Stimulated activated naive CD4-positive, alpha-beta T cell treated with Interleukin-2 at 50 U/mL for 16 hours (primary cell): ENCODE results near the gene ERVV-1.
"Not testable (repeated sequence)": the region's sequence is repeated elsewhere in the genome, so short reads cannot be mapped to it uniquely, and the experiment has no call there.

Experiments used
- DNase-seq: peaks from one replicate; lab custom pipeline; 2025; lab: John Stamatoyannopoulos, UW

Gene ERVV-1

GRCh38 chr19:53019684-53020083 lies 6.0 kb downstream of the ERVV-1 start:
- DNase-seq, result no peak

DNA sequence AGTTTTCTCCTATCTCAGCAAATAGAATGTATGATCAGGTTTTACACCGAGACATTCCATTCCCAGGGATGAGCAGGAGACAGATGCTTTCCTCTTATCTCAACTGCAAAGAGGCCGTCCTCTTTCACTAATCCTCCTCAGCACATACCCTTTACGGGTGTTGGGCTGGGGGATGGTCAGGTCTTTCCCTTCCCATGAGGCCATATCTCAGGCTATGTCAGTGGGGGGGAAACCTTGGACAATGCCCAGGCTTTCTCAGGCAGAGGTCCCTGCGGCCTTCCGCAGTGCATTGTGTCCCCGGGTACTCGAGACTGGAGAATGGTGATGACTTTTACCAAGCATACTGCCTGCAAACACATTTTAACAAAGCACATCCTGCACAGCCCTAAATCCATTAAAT lies 14.6 kb downstream of the ERVV-1 start:
- not testable (repeated sequence) for DNase-seq

DNA sequence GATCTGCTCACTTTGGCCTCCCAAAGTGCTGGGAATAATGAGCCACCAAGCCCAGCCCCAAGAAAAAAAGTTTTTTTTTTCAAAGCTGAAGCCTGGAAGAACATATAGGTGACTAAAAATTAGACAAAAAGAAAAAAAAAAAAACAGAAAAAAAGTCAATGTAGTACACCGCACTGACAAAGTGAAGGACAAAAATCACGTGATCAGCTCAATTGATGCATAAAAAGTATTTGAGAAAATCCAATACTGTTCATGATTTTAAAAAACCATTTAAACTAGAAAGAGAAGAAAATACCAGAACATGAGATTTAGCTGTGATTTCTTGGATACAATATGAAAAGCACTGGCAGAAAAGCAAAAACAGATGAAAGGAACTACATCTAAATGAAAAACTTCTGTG lies 20.3 kb downstream of the ERVV-1 start:
- DNase-seq, result no peak

DNA sequence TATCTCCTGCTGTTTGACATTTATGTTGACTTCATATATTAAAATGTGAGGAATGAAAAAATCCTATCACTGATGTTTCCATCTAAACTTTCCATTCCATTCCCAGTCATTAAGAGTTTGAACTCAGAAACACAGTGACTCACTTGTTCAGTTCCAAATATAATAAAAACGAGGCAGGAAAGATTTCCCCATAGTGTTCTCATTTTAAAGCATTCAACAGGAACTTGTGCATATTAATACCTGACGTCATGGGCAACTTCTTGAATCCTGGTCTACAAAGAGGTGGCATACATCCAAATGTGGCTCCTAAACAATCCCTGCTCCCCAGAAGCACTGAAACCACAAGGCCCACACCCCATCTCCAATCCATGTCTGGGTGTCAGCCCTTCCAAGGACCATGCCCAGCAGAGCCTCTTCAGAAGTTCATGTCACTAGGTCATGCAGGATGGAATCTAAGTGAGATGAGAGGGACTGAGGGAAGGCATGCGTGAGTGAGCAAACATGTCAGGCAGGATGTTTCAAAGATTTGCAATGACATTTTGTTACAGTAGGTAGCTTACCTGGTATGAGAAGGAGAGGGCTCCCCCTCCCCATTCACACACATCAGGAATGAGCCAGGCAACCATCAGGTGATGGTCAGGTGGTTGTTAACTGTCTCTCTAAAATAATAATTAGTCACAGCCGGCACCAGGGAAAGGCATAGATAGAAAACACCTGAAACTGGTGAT lies 21.4 kb downstream of the ERVV-1 start:
- DNase-seq, result no peak

DNA sequence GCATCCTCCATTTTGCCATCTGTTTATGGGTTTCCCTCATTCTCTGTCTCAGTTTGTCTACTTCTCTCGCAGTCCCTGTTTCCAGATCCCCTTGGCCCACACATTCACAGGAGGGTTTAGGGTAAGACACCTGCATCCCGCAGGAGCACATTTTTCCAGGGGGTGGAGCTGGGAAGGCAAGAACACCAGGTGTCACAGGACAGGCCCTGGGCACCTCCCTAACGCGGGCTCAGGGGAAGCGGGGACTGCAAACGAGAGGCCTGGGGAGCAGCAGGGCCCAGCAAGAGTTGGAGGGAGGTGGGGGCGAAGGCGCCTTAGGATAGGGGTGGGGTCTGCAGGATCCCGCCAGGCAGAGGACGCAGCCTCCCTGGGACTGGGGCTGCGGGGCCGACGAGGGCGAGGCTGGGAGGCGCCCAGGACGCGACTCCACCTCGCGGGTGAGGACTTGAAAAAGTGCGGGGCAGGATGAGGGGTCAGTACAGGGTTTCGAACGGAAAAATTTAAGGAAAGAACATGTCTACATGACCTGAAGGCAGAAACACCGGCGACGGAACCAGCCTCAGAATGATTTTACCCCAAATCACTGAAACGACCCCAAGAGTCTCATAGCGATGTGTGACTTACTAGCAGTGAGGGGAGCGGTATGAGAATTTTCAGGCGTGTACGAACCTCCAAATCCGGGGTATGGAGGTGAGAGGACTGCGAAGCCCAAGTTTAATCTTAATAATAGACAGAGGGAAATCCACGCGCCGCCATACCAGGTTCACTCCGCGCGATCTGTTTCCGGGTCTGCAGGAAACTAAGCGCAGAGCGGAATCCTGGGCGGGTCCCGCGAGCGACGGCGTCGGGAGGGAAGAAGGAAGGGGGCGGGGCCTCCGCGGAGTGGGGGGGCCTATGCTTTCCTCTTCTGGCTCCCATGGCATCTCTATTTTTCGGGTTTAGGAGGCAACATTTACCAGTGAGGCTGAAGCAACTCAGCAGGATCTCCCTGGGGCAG lies 23.7 kb downstream of the ERVV-1 start:
- no peak for DNase-seq

DNA sequence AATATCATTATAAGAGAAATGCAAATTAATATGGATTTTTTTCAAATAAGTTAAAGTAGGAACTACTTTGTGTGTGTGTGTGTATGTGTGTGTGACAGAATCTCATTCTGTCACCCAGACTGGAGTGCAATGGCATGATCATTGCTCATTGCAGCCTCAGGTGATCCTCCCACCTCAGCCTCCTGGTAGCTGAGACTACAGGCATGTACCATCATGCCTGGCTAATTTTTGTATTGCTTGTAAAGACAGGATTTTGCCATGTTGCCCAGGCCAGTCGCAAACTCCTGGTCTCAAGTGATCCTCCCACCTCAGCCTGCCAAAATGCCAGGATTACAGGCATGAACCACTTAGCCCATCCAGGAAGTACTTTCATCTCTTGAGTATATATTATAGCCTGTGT lies 27.6 kb downstream of the ERVV-1 start:
- DNase-seq, result no peak

GRCh38 chr19:53045536-53045935 lies 31.8 kb downstream of the ERVV-1 start:
- DNase-seq, result no peak

GRCh38 chr19:53047379-53047778 lies 33.7 kb downstream of the ERVV-1 start:
- DNase-seq, result no peak

DNA sequence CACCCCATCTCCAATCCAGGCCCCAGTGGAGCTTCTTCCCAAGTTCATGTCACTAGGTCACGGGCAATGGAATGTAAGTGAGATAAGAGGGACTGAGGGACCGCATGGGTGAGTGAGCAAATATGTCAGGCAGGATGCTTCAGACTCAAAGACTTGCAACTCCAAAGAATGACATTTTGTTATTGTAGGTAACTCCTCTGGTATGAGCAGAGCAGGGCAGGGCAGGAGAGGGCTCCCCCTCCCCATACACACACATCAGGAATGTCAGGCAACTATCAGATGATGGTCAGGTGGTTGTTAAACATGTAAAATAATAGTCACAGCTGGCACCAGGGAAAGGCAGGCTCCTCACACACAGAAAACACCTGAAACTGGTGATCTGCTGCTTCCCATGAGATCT lies 41.4 kb downstream of the ERVV-1 start:
- no peak for DNase-seq

DNA sequence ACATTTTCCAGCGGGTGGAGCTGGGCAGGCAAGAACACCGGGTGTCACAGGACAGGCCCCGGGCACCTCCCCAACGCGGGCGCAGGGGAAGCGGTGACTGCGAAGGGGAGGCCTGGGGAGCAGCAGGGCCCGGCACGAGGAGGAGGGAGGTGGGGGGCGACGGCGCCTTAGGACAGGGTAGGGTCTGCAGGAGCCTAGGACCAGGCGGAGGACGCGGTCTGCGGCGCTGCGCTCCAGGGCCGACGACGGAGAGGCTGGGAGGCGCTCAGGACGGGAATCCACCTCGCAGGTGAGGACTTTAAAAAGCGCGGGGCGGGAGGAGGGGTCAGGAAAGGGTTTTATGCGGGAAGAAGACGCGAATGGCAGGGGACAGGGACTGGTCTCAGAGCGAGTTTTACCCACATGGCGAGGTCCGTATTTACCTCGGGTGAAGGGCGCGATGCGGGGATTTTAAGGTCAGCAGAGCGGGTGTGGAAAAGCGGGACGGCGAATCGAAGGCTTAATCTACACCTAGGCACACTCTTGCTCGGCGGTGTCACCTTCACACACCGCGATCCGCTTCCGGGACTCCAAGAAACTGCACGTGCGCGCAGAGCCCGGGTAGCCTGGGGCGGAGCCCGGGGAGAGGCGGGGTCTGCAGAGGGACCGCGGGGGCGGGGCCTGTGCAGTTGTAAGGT lies 44.3 kb downstream of the ERVV-1 start:
- no peak for DNase-seq
